Activated CD8-positive, alpha-beta memory T cell treated with anti-CD3 and anti-CD28 coated beads for 4 hours (primary cell): ENCODE data around the gene GNAO1.

Experiments
- DNase-seq, 2 donors: peaks; one replicate each; pipeline ENCODE4 v3.0.0-alpha.2; 2020; ENCODE audit warnings: low read depth in 2 of 2

The GNAO1 gene

DNA sequence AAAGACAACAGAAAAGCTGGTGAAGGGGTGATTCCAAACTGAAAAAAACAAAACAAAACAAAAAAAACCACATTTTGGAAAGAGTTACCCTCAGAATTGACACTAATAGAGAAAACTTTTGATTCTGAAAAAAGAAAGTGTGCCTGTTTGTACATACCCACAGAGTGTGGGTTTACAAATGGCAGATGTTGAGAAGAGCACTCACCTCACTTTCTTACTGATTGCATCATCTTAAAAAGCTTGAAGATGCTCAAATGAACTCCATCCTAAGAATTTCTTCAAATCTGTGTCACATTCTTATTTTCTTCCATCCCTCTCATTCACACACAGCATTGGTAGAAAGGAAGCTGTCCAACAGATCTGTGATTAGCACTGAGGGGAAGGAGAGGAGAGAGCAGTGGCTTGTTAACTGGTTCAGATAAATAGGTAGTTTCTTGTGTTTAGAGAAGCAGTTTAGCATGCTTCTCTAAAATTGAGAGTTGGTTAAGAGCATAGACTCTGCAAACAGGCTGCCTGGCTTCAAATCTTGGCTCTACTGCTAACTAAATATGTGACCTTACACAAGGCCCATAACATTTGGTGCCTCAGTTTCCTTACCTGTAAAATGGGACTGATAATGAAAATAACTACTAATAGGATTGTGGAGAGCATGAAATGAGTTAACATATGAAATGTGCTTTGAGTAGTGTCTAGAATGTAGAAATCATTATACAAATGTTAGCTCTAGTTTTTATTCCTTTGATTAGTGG, 6.9 kb downstream of the GNAO1 start:
- no peak for DNase-seq

- no peak for DNase-seq
These were observed 7.4 kb downstream of the GNAO1 start for GRCh38 chr16:56198755-56199114.

GRCh38 chr16:56199164-56199563, 7.9 kb downstream of the GNAO1 start:
- DNase-seq: no peak

DNA sequence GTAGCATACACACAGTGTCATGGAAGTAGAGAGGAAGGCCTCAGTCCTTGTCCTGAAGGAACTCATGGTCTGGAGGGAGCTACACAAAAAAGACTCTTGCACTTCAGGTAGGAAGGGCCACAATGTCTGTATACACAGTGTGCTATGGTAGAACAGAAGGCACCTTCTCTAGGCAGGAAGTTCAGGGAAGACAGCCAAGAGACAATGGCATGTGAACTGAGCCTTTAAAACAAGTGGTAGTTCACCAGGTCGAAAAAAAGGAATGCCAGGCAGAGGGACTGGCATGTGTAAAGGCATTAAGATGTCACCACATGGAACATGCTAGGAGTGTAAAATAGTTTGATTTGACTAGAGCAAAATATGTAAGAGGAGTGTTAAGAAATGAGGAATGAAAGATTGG, 9.7 kb downstream of the GNAO1 start:
- DNase-seq: no peak

DNA sequence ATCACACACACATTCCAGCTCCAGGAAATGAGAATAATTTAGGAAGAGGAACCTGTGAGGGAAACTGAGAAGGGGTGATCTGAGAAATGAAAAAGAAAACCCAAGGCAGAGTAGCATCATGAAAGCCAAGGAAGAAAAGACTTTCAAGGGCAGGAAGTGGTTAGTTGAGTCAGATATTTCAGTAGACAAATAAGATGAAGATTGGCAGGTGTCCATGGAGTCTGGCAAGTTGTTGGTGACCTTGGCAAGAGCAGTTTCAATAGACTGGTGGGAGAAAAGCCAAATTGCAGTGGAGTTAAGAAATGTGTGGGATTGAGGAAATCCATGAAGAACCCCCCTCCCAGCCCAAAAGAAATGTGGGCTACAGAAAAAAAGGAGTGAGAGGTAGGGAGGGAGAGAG, 10.7 kb downstream of the GNAO1 start:
- no peak for DNase-seq

- no peak for DNase-seq
These were observed 11.8 kb downstream of the GNAO1 start for GRCh38 chr16:56203052-56203451.

GRCh38 chr16:56204816-56205215, 13.5 kb downstream of the GNAO1 start:
- DNase-seq: no peak

- DNase-seq: no peak
These were observed 15.7 kb downstream of the GNAO1 start for GRCh38 chr16:56206951-56207350.

- no peak for DNase-seq
These were observed 16.1 kb downstream of the GNAO1 start for GRCh38 chr16:56207421-56207820.

GRCh38 chr16:56211435-56211981, 20.2 kb downstream of the GNAO1 start:
- no peak for DNase-seq

DNA sequence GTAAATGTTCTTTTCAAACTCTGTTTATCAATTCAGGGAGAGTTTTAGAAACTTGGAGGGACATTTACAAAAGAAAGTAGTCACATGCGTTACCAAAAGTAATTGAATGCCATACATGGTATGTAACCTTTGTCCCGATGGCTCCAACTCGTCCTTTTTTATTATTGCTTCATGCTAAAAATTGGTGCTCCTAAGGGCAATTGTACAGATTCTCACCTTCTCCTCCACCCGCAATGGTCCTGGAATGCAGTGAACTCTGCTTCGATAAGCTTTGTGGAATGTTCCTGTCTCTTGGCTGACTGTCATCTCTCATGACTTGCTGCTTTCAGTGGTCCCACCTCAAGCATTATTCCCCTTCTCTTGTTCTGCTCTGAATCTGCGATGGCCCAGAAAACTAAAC, 20.9 kb downstream of the GNAO1 start:
- DNase-seq: no peak

GRCh38 chr16:56221995-56222394, 30.7 kb downstream of the GNAO1 start:
- DNase-seq: no peak

DNA sequence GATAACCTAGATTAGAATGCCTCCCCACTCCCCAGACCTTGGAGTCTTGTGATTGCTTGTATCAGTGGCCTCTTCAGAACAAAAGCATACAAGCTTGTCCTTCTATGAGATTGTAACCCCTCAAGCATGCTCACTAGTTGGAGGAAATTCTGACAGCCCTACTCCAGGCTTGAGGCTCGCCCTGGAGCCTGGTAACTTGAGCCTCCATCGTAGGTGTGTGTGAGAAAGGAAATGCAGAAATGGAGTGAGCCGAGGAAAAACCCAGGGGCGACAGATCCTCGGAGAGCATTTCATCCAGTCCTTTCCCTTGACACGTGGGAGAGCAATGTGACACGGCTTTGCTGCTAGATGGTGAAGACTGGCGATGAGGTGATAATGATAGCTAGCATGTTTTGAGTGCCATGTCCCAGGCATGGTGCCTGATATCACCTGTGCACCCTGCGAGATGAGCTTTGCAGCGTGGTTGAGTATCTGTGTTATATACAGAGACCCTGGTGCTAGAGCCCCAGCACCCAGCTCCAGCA, 31.2 kb downstream of the GNAO1 start:
- no peak for DNase-seq

DNA sequence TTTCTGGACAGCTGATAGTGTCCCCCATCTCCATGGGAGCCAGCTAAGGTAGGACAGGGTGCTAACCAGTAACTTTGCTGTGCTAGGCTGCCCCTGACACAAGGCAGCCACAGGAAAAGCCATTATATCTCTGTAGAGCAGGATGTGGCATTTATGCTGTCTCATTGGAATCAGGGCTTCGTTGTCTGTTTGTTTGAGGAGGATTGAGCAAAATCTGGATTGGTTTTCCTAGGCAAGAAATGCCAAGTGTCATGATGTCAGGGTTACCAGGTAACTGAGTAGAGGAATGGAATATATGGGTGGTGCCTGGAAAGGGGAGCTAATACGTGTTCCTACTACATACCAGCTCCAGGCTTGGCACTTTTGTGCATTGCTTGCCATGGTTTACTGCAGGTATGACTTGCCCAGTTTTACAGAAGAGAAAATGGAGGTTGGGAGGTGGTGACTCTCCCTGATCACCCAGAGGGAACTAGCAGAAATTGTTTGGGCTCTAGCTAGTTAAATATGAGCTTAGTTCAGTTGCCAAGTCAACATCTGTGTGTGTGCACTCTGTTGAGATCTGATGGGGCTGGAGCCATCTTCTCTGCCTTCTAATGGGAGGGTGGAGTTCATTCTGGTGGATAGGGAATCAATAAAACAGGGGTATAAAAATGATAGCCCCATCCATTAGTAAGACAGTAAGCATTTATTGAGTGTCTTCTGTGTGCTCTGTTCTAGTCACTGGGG, 33.9 kb downstream of the GNAO1 start:
- DNase-seq: no peak

DNA sequence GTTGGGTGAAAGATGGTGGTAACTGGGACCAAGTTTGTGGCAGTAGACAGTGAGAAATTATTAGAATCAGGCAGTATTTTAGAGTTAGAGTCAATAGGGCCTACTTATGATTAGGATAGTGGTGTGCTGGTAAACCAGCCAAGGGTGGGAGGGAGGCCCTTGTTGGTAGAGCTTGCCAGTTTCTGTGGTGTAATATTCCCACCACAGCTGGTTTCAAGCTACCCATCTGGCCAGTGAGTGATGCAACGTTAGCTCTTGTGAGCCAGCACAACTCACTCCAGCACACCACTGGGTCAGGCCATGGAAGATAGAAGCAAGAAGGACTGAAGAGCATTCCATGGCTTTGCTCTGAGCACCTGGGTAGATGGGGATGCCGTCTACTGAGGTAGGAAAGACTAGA, 34.9 kb downstream of the GNAO1 start:
- no peak for DNase-seq

DNA sequence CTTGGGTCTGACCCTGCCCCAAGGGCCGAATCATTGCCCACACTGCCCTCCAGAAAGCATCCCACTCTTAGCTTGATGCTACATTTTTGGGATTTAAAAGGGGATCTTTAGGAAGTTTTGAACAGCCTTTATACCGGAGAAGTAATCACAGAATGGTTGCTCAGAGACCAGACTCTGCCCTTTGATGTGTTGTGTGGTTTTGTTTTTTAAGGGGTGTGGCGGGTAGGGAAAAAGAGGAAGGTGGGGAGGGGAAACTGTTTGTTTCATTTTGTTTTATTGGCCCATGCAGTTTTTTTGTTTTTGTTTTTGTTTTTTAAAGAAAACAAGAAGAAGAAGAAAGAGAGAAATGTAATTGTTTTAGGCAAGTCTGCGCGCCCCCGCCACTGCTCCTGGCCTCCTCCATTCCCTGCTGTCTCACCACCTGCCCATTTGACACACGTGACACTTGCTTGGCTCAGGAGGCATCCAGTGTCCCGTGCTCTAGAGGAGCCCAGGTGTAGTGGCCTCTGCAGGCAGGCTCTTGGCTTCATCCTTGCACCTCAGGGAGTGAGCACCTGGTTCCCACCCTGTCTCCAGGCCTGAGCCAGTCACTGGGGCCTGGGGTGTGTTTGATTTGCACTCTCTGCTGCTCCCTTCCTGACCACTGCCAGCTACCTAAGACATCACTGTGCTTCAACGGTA, 35.7 kb downstream of the GNAO1 start:
- DNase-seq: no peak

GRCh38 chr16:56227936-56228335, 36.6 kb downstream of the GNAO1 start:
- DNase-seq: no peak

DNA sequence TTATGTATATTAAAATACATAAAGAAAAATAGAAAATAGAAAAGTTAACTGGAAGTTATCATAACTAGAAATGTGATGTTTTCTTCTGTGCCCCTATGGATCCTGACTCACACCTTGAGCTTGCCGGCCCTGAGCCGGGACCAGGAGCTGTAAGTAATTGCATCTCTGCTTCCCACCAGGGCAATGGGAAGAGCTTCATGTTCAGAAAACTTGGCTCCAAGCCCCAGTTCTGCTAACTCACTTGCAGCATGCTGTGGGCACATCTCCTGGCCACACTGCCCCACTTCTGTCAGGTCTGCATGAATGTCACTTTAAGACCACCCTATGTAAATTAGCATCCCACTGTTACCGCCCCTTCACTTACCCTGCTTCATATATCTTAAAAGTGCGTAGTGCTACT, 37.2 kb downstream of the GNAO1 start:
- DNase-seq: no peak

- DNase-seq: no peak
These were observed 42.7 kb downstream of the GNAO1 start for GRCh38 chr16:56233795-56234566.

DNA sequence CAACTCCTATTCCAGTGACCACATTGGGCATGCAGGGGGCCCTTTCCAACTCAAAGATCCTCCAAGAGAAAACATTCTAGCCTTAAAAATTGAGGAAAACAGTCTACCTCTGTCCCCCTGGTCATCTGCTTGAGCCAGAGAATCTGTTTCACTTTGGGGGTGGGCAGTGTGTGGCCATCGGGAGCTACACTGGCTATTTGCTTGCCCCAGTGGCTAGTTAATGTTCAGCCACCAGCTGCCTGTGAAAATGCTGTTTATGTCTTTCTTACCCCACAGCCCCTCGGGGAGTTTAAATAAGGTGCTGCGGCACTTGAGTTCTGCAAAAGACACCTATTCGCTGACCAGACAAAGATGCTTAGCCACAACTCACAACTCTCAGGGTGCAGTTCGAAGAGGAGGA, 43.4 kb downstream of the GNAO1 start:
- no peak for DNase-seq

DNA sequence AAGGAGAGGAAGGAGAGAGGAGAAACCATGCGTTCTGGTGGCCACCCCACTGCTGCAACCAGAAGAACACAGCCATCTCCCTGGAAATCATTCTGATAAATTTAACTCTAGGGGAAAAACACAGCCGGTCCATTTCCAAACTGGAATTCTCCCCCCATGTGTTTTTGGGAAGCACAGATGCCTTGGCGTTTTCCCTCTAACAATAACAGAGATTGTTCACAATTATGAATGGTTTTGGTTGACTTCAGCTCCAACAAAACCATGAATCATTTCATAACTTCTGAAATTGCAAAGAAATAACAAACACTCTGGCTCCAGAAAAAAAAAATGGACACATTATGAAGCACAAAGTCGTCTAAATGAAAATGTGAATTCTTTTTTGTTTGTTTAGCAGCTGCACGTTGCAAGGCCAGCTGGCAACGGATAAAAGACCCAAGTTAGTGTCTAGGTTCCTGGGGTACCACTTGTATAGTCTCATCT, 46.2 kb downstream of the GNAO1 start:
- no peak for DNase-seq

DNA sequence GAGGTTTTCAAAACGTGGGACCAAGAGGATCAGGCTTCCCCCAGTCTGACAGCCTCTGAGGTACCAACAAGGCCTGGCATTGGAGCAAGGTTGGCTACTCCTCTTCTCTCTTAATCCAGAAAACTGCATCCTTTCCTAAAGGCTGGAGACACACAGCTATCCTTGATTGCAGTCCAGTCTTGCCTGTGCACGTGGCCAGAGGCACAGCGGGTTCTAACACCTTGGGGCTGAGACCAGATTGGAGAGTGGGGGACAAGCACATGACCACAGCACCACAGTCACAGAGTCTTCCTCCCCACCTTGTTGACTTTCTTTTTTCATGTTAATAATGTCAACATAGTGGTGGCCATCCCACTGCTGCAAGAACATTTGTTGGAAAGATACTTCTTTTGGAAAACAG, 46.9 kb downstream of the GNAO1 start:
- no peak for DNase-seq
